LNCAP (cell line): ENCODE data around the gene EPB41L1.

Experiments
- TF ChIP-seq, protein P1 (sequence below): fragments of 450-650 bp; IDR thresholded peaks from 2 replicates; pipeline ENCODE4 v1.5.1; 2017; ENCODE audit warnings: mild to moderate bottlenecking

EPB41L1 gene

DNA sequence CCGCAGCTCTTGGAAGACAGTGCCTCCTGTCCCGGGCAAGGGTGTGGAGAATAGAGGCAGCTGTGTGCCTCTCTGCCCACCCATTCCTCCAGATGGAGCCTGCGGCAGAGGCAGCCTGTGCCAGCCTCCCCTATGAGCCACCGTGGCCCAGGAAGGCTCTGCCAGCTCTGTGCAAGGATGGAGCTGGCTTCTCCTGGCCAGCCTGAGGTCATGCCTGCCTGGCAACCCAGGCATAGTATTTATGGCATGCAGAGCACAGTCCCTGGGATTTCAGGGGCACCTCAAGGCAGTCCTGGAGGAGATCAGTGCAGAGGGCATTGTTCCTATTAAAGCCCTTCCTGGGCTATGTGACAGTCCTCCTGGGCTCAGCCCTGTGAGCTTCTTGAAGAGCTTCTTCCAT is 1.5 kb downstream of the EPB41L1 start:
- TF ChIP-seq, protein P1, sequence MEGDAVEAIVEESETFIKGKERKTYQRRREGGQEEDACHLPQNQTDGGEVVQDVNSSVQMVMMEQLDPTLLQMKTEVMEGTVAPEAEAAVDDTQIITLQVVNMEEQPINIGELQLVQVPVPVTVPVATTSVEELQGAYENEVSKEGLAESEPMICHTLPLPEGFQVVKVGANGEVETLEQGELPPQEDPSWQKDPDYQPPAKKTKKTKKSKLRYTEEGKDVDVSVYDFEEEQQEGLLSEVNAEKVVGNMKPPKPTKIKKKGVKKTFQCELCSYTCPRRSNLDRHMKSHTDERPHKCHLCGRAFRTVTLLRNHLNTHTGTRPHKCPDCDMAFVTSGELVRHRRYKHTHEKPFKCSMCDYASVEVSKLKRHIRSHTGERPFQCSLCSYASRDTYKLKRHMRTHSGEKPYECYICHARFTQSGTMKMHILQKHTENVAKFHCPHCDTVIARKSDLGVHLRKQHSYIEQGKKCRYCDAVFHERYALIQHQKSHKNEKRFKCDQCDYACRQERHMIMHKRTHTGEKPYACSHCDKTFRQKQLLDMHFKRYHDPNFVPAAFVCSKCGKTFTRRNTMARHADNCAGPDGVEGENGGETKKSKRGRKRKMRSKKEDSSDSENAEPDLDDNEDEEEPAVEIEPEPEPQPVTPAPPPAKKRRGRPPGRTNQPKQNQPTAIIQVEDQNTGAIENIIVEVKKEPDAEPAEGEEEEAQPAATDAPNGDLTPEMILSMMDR = no peak

DNA sequence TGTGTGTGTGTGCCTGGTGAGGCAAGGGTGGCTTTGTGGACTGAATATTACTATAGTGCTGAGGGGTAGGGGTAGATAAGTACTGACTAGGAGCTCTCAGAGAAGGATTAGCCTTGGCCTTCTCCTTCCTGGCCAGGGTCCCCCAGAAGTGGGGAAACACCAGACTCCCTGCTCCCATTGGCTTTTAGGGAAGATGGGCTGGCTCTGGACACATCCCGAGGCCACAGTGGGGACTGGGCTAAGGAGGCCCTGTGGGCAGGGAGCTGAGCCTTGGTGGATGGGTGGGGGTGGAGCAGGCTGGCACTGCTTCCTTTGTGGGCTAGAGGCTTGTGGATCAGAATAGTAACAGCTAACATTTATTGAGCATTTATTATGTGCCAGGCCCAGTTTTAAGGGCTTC is 3.1 kb downstream of the EPB41L1 start:
- TF ChIP-seq, protein P1 = no peak

DNA sequence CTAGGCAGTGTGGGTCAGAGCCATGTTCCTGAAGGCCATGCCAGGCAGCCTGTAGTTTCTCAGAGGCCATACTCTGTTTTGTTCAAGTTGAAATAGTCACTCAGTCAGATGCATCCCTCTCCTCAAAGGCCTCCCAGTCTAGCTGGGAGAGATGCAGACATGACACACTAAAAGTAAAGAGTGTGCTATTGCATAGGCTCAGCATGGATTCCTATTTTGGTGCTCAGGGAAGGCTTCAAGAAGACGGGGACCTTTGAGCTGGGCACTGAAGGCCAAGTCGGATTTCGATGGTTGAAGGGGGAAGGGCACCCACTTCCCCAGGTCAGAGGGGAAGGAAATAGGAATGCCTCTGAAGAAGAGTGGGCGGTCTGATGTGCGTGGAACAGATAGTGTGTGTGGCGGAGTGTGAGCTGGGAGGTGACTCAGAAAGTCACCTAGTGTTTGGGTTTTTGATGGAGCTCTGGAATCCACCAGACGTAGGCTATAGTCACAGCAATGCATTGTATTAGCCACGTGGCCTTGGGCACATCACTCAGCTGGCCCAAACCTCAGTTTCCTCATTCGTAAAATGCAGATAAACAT is 3.7 kb downstream of the EPB41L1 start:
- TF ChIP-seq, protein P1 = no peak

DNA sequence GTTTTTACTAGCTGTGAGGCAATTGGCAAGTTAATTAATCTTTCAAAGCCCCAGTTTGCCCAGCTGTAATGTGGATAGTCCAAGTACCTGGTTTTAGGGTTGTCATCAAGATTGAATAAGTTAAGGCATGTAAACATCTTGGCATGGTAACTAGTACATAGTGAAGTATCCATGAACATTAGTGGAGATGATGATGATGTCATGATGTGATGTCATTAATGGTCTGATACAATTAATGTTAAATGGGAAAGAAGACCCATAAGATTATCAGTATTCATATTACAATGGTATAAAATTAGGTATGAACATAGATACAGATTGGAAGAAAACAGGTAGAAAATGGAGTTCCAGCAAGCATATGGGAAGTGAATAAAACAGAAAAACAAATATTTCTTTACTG is 5.3 kb downstream of the EPB41L1 start:
- TF ChIP-seq, protein P1 = no peak

GRCh38 chr20:36162272-36162966 is 7.9 kb downstream of the EPB41L1 start:
- TF ChIP-seq, protein P1 = no peak

- TF ChIP-seq, protein P1 = no peak
Measured at GRCh38 chr20:36167902-36168503, 13.5 kb downstream of the EPB41L1 start.

DNA sequence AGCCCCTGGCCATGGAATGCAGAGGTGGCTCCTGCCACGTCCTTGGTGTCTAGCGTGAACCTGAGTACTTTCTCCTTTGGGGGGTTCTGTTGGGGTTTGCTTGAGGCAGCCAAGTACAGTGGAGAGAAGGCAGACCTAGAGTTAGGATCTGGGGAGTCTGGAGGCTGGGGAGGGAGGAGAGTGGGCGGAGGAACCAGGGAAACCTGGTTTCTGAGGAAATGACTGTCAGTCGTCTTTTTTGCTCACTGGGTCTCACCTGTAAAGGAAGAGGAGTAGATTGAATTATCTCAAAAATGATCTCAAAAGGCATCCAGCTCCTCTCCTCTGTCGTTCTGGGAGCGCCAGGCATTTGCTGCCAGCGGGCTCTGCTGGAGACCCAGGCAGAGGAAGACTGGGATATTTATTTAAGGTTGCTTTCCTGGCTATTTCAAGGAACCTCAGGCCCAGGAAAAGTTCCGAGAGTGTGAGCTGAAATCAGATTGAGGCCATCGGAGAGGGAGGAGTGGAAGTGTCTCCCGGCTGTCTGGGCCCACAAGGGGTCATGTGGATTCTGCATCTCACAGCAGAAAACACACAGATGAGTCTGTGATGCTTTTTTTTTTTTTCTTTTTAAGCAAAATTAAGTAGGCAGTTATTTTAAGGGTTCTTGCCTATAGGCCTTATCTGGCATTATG is 16.1 kb downstream of the EPB41L1 start:
- TF ChIP-seq, protein P1 = no peak
